ENCODE measurements around the gene PACSIN2. TPM values are rescaled to one million over a fixed set of nuclear protein-coding genes. Genes with fewer than 3 reads are reported as not detected.
"Not testable (repeated sequence)": the region's sequence is repeated elsewhere in the genome, so short reads cannot be mapped to it uniquely, and the experiment has no call there.

PACSIN2 gene
- total RNA-seq, 2 experiments from 2014 or later, result 35.0 to 35.9 TPM

DNA sequence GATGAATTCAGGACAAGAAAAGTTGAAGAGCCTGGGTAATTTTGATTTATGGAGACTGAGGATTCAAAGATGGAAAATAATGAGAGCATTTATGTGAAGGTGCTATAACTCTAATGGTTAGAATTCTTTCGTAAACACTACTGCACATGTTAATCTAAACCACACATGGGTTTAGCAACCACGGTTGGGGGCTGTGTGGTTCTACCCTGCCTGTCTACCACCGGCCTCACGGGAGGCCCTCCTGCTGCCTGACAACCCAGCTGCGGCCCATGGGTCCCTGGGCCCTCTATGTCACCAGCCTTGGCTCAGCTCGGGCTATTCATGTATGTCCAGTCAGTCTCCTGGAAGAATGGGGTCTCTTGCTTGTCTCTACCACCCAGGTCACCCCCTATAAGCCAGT, 89.4 kb downstream of the PACSIN2 start:
- Mint-ChIP-seq H3K27me3 (no peaks in the 10 kb centered on the region), H3K9me3 (no peaks in the 10 kb centered on the region), H3K27ac (no peak overlapping the region), H3K36me3 (no peaks in the 10 kb centered on the region), H3K4me3 (no peak overlapping the region), H3K4me1 (ENCODE audit: low read depth) (peaks cover 36% of the 10 kb centered on the region)
- intact Hi-C loops (cut with micrococcal nuclease), result no loop called here
- ChIA-PET POLR2A (no interaction called here), CTCF (no interaction called here)
- DNase-seq, result no peak

GRCh38 chr22:42925031-42925430, 89.9 kb downstream of the PACSIN2 start:
- H3K27ac Mint-ChIP-seq; H3K27me3 Mint-ChIP-seq; H3K4me3 Mint-ChIP-seq; H3K9me3 Mint-ChIP-seq; intact Hi-C loops (cut with micrococcal nuclease); H3K36me3 Mint-ChIP-seq; CTCF ChIA-PET; DNase-seq; POLR2A ChIA-PET: not testable (repeated sequence)
- H3K4me1 Mint-ChIP-seq (ENCODE audit: low read depth), result peaks cover 35% of the 10 kb centered on the region

DNA sequence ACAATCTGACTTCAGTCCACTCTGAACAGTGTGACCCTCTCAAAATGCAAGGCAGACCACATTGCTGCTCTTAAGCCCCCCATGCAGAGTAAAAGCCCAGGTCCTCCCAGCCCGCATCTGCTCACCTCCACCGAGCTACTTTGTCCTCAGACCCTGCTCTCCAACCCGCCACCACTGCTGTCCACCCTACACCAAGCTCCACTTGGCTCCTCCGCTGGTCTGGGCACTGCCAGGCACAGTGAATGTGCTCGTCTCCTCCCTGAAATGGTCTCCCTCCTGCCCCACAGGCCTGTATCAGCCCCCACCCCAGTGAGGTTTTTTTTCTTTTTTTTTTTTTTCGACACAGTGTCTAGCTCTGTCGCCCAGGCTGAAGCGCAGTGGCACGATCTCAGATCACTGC, 90.5 kb downstream of the PACSIN2 start:
- POLR2A ChIA-PET, result no interaction called here
- Mint-ChIP-seq H3K4me1 (ENCODE audit: low read depth) (peaks cover 30% of the 10 kb centered on the region), H3K9me3 (no peaks in the 10 kb centered on the region), H3K27me3 (no peaks in the 10 kb centered on the region), H3K4me3 (no peak overlapping the region), H3K36me3 (no peaks in the 10 kb centered on the region), H3K27ac (no peak overlapping the region)
- CTCF ChIA-PET, result no interaction called here
- intact Hi-C loops (cut with micrococcal nuclease), result no loop called here
- DNase-seq, result no peak

DNA sequence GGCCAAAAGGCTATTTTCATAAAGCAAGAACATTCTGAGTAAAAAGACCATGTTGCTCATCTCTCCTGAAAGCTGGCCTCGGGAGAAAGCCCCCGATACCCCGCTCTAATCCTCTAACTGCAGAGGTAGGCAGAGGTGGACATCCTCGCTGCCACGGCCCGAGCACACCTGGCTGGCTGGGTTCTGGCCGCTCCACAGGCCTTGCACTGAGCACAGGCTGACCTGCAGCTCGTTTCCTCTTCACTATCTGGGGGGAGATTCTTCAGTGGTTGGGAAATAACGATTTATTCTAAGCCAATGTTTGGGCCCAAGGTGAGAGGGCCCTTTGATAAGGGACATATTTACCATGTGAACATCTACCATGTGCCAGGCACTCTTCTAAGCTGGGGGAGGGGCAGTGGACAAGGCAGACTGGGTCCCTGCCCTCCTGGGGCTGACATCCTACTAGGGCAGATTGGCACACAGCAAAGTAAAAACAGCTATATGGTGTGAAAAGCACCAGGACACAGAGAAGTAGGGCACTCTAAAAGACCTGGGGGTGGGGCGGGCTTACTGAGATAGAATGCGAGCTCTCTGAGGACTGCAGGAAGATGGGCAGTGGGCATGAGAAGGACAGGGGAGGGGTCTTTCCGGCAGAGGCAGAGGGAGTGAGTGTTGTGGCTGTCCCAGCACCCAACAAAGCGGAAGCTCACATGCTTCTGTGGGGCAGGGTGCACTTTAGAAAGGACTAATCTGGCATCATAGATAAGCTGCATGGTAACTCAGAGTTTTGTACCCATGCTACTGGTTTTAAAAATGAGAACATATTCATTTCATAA, 92.4 kb downstream of the PACSIN2 start:
- Mint-ChIP-seq H3K27me3 (no peaks in the 10 kb centered on the region), H3K27ac (no peak overlapping the region), H3K4me3 (no peak overlapping the region), H3K9me3 (no peaks in the 10 kb centered on the region), H3K36me3 (no peaks in the 10 kb centered on the region), H3K4me1 (ENCODE audit: low read depth) (peaks cover 33% of the 10 kb centered on the region)
- intact Hi-C loops (cut with micrococcal nuclease), result no loop called here
- no peak for DNase-seq
- CTCF ChIA-PET, result interaction anchor here (0.9 kb wide), 1 partner anchor 142 kb away, joined by 4 read pairs; no protein-coding TSS in a partner anchor
- POLR2A ChIA-PET, result no interaction called here

- intact Hi-C loops (cut with micrococcal nuclease), result no loop called here
- DNase-seq, result no peak
- Mint-ChIP-seq H3K4me1 (ENCODE audit: low read depth) (peaks cover 24% of the 10 kb centered on the region), H3K4me3 (no peak overlapping the region), H3K27ac (no peak overlapping the region), H3K36me3 (no peaks in the 10 kb centered on the region), H3K9me3 (no peaks in the 10 kb centered on the region), H3K27me3 (no peaks in the 10 kb centered on the region)
- CTCF ChIA-PET, result no interaction called here
- POLR2A ChIA-PET, result no interaction called here
These were observed 94.7 kb downstream of the PACSIN2 start for GRCh38 chr22:42920101-42920820.

GRCh38 chr22:42919199-42919598, 95.8 kb downstream of the PACSIN2 start:
- peak; percentile 10 for DNase-seq
- Mint-ChIP-seq H3K4me3 (no peak overlapping the region), H3K4me1 (ENCODE audit: low read depth) (peaks cover 22% of the 10 kb centered on the region), H3K27ac (no peak overlapping the region), H3K27me3 (no peaks in the 10 kb centered on the region), H3K36me3 (no peaks in the 10 kb centered on the region), H3K9me3 (no peaks in the 10 kb centered on the region)
- CTCF ChIA-PET, result no interaction called here
- intact Hi-C loops (cut with micrococcal nuclease), result no loop called here
- POLR2A ChIA-PET, result no interaction called here

GRCh38 chr22:42918500-42918899, 96.4 kb downstream of the PACSIN2 start:
- H3K27ac Mint-ChIP-seq, result no peak overlapping the region

GRCh38 chr22:42917358-42917757, 97.6 kb downstream of the PACSIN2 start:
- H3K36me3 Mint-ChIP-seq; POLR2A ChIA-PET; H3K27me3 Mint-ChIP-seq; CTCF ChIA-PET; intact Hi-C loops (cut with micrococcal nuclease); H3K27ac Mint-ChIP-seq; DNase-seq; H3K9me3 Mint-ChIP-seq; H3K4me3 Mint-ChIP-seq: not testable (repeated sequence)
- peaks cover 14% of the 10 kb centered on the region for H3K4me1 Mint-ChIP-seq (ENCODE audit: low read depth)

More at GRCh38 chr22:42918500-42918899, 96.4 kb downstream of the PACSIN2 start:
- Mint-ChIP-seq H3K36me3 (no peaks in the 10 kb centered on the region), H3K27me3 (no peaks in the 10 kb centered on the region), H3K4me1 (ENCODE audit: low read depth) (peaks cover 22% of the 10 kb centered on the region), H3K9me3 (no peaks in the 10 kb centered on the region), H3K4me3 (no peak overlapping the region)
- ChIA-PET CTCF (no interaction called here), POLR2A (no interaction called here)
- DNase-seq, result no peak
- intact Hi-C loops (cut with micrococcal nuclease), result no loop called here

GRCh38 chr22:42915980-42916765, 98.8 kb downstream of the PACSIN2 start:
- no peaks in the 10 kb centered on the region for H3K9me3 Mint-ChIP-seq
- no peak for DNase-seq
- ChIA-PET POLR2A (no interaction called here), CTCF (interaction anchor here (0.7 to 1.3 kb wide), 2 partner anchors 15 to 118 kb away, joined by 3 to 5 read pairs; no protein-coding TSS in a partner anchor)
- peaks cover 8% of the 10 kb centered on the region for H3K4me1 Mint-ChIP-seq (ENCODE audit: low read depth)
- H3K27me3 Mint-ChIP-seq, result no peaks in the 10 kb centered on the region
- H3K36me3 Mint-ChIP-seq, result no peaks in the 10 kb centered on the region
- H3K4me3 Mint-ChIP-seq, result no peak overlapping the region
- H3K27ac Mint-ChIP-seq, result no peak overlapping the region
- intact Hi-C loops (cut with micrococcal nuclease), result no loop called here

DNA sequence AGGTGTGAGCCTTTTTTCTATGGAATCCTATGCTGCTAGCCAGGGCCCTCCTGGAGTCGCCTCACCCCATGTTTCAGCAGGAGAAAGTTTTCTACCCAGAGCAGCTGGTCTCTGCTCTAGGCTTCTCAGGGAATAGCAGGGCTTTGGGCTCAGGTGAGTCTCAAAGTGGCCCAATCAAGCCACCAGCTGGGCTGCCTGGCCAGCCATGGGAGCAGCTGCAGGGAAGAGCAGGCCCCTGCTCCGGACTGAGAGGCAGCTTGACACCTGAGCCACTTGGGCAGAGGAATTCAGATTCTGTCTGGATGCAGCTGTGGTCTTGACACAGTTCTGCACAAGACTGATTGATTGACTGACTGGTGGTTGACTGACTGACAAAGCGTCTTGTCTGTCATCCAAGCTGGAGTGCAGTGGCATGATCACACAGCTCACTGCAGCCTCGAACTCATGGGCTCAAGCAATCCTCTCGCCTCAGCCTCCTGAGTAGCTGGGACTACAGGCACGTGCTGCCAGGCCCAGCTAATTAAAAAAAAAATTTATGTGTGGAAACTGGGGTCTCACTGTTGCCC, 100.4 kb downstream of the PACSIN2 start:
- H3K4me1 Mint-ChIP-seq (ENCODE audit: low read depth), result peaks cover 4% of the 10 kb centered on the region
- no peaks in the 10 kb centered on the region for H3K9me3 Mint-ChIP-seq
- no peaks in the 10 kb centered on the region for H3K36me3 Mint-ChIP-seq
- ChIA-PET CTCF (interaction anchor here (0.9 to 1.3 kb wide), 2 partner anchors 47 to 119 kb away, joined by 3 to 5 read pairs; no protein-coding TSS in a partner anchor), POLR2A (no interaction called here)
- no peaks in the 10 kb centered on the region for H3K27me3 Mint-ChIP-seq
- intact Hi-C loops (cut with micrococcal nuclease), result no loop called here
- H3K4me3 Mint-ChIP-seq, result no peak overlapping the region
- no peak overlapping the region for H3K27ac Mint-ChIP-seq
- DNase-seq, result no peak

GRCh38 chr22:42913874-42914510, 101.0 kb downstream of the PACSIN2 start:
- CTCF ChIA-PET, result no interaction called here

GRCh38 chr22:42912059-42912458, 102.9 kb downstream of the PACSIN2 start:
- CTCF ChIA-PET, result no interaction called here

More at GRCh38 chr22:42913874-42914510, 101.0 kb downstream of the PACSIN2 start:
- Mint-ChIP-seq H3K36me3 (no peaks in the 10 kb centered on the region), H3K27ac (no peak overlapping the region), H3K27me3 (no peaks in the 10 kb centered on the region), H3K4me1 (ENCODE audit: low read depth) (peaks cover under 1% of the 10 kb centered on the region), H3K4me3 (no peak overlapping the region), H3K9me3 (no peaks in the 10 kb centered on the region)
- intact Hi-C loops (cut with micrococcal nuclease), result no loop called here
- DNase-seq, result no peak
- POLR2A ChIA-PET, result no interaction called here

More at GRCh38 chr22:42912059-42912458, 102.9 kb downstream of the PACSIN2 start:
- no peak for DNase-seq
- Mint-ChIP-seq H3K9me3 (no peaks in the 10 kb centered on the region), H3K27me3 (no peaks in the 10 kb centered on the region), H3K4me3 (no peak overlapping the region), H3K36me3 (no peaks in the 10 kb centered on the region), H3K4me1 (ENCODE audit: low read depth) (no peaks in the 10 kb centered on the region), H3K27ac (no peak overlapping the region)
- intact Hi-C loops (cut with micrococcal nuclease), result no loop called here
- POLR2A ChIA-PET, result no interaction called here

Data from activated CD4-positive, alpha-beta memory T cell treated with anti-CD3 and anti-CD28 coated beads for 36 hours (primary cell).